OCI-LY3 (cell line): ENCODE measurements around the gene CCDC102B.

ENCODE experiments used
- H2AFZ ChIP-seq: fragments of 200-600, 300-600 bp; shearing (Covaris generic); 2 replicates; pipeline ENCODE4 v1.6.0; 2014; ENCODE audit warnings: antibody characterized with exemption, low read depth, low read length
- H3K27ac ChIP-seq: fragments of 200-600, 300-600 bp; sonication (generic); 2 replicates; pipeline ENCODE4 v1.5.1; 2014; ENCODE audit warnings: mild to moderate bottlenecking, low read length, moderate library complexity, mixed read lengths
- H3K27me3 ChIP-seq: fragments of 200-600, 300-600 bp; sonication (generic); 2 replicates; pipeline ENCODE4 v1.6.1; 2014; ENCODE audit warnings: low read depth, low read length, mixed read lengths
- H3K36me3 ChIP-seq: fragments of 200-600, 300-600 bp; sonication (generic); replicated peaks from 2 replicates; pipeline ENCODE3; 2014; ENCODE audit warnings: low read depth, low read length, mixed read lengths
- H3K4me1 ChIP-seq: fragments of 300-600, 200-600 bp; sonication (generic); 2 replicates; pipeline ENCODE4 v1.6.1; 2014; ENCODE audit warnings: low read length, mixed read lengths
- H3K4me2 ChIP-seq: fragments of 200-600, 300-600 bp; sonication (generic); 2 replicates; pipeline ENCODE4 v1.6.1; 2014; ENCODE audit warnings: low read length, mixed read lengths
- H3K4me3 ChIP-seq: fragments of 300-600, 200-600 bp; sonication (generic); 2 replicates; pipeline ENCODE4 v1.5.1; 2014; ENCODE audit warnings: antibody characterized with exemption, mild to moderate bottlenecking, low read length, moderate library complexity
- H3K79me2 ChIP-seq: fragments of 300-600, 200-600 bp; shearing (Covaris generic); 2 replicates; pipeline ENCODE4 v1.6.1; 2014; ENCODE audit warnings: mild to moderate bottlenecking, low read length, mixed read lengths
- H3K9ac ChIP-seq: fragments of 300-600, 200-600 bp; shearing (Covaris generic); 2 replicates; pipeline ENCODE4 v1.6.0; 2014; ENCODE audit warnings: mild to moderate bottlenecking, low read length, moderate library complexity
- H3K9me3 ChIP-seq: fragments of 200-600, 300-600 bp; shearing (Covaris generic); 2 replicates; pipeline ENCODE4 v1.6.1; 2014; ENCODE audit warnings: low read length, mixed read lengths; ENCODE audit not compliant: insufficient read depth
- H4K20me1 ChIP-seq: fragments of 200-600, 300-600 bp; sonication (generic); 2 replicates; pipeline ENCODE4 v1.6.1; 2016; ENCODE audit warnings: low read length, mixed read lengths; ENCODE audit not compliant: insufficient read depth
- CTCF ChIP-seq: fragments of 200-600, 300-600 bp; sonication (generic); IDR thresholded peaks from 2 replicates; pipeline ENCODE4 v1.5.1; 2014; ENCODE audit warnings: antibody characterized with exemption, low read length, low read depth
- EZH2phosphoT487 ChIP-seq: fragments of 200-600 bp; shearing (Covaris generic); IDR thresholded peaks from 2 replicates; pipeline ENCODE4 v1.6.1; 2018; ENCODE audit warnings: antibody characterized with exemption, mixed run types, low read depth

The CCDC102B gene

GRCh38 chr18:68915061-68915460 is 117.2 kb downstream of the CCDC102B start:
- Histone ChIP-seq H3K79me2 (no peaks in the 10 kb centered on the region), H3K4me1 (no peaks in the 10 kb centered on the region), H4K20me1 (no peaks in the 10 kb centered on the region), H3K36me3 (no peaks in the 10 kb centered on the region), H2AFZ (no peak overlapping the region), H3K4me2 (no peak overlapping the region), H3K27ac (no peak overlapping the region), H3K27me3 (no peaks in the 10 kb centered on the region), H3K4me3 (no peak overlapping the region), H3K9ac (no peak overlapping the region), H3K9me3 (no peaks in the 10 kb centered on the region)
- no peak for TF ChIP-seq EZH2phosphoT487
- no peak for TF ChIP-seq CTCF

- Histone ChIP-seq H3K9me3 (no peaks in the 10 kb centered on the region), H3K79me2 (no peaks in the 10 kb centered on the region), H4K20me1 (no peaks in the 10 kb centered on the region), H3K4me3 (no peak overlapping the region), H3K27ac (no peak overlapping the region), H3K9ac (no peak overlapping the region), H2AFZ (no peak overlapping the region), H3K4me1 (no peaks in the 10 kb centered on the region), H3K27me3 (no peaks in the 10 kb centered on the region), H3K36me3 (no peaks in the 10 kb centered on the region), H3K4me2 (no peak overlapping the region)
- no peak for TF ChIP-seq CTCF
- TF ChIP-seq EZH2phosphoT487 = no peak
Measured at GRCh38 chr18:68916734-68917133, 118.9 kb downstream of the CCDC102B start.

- no peaks in the 10 kb centered on the region for H3K27me3 ChIP-seq
- H3K9ac ChIP-seq = no peak overlapping the region
- no peak overlapping the region for H3K27ac ChIP-seq
- no peaks in the 10 kb centered on the region for H4K20me1 ChIP-seq
- no peaks in the 10 kb centered on the region for H3K36me3 ChIP-seq
- H3K4me2 ChIP-seq = no peak overlapping the region
- TF ChIP-seq EZH2phosphoT487 (no peak), CTCF (no peak)
- no peak overlapping the region for H2AFZ ChIP-seq
- no peaks in the 10 kb centered on the region for H3K9me3 ChIP-seq
- H3K79me2 ChIP-seq = no peaks in the 10 kb centered on the region
- no peak overlapping the region for H3K4me3 ChIP-seq
- no peaks in the 10 kb centered on the region for H3K4me1 ChIP-seq
Measured at GRCh38 chr18:68918216-68918615, 120.3 kb downstream of the CCDC102B start.

GRCh38 chr18:68919900-68920299 is 122.0 kb downstream of the CCDC102B start:
- Histone ChIP-seq H3K4me2 (no peak overlapping the region), H3K4me3 (no peak overlapping the region), H3K9ac (no peak overlapping the region), H3K9me3 (no peaks in the 10 kb centered on the region), H2AFZ (no peak overlapping the region), H3K79me2 (no peaks in the 10 kb centered on the region), H4K20me1 (no peaks in the 10 kb centered on the region), H3K27ac (no peak overlapping the region), H3K36me3 (no peaks in the 10 kb centered on the region), H3K27me3 (no peaks in the 10 kb centered on the region), H3K4me1 (no peaks in the 10 kb centered on the region)
- TF ChIP-seq CTCF (no peak), EZH2phosphoT487 (no peak)
